ENCODE results near the gene TNFRSF13B.
"Not testable (repeated sequence)": the region's sequence is repeated elsewhere in the genome, so short reads cannot be mapped to it uniquely, and the experiment has no call there.

Gene TNFRSF13B

DNA sequence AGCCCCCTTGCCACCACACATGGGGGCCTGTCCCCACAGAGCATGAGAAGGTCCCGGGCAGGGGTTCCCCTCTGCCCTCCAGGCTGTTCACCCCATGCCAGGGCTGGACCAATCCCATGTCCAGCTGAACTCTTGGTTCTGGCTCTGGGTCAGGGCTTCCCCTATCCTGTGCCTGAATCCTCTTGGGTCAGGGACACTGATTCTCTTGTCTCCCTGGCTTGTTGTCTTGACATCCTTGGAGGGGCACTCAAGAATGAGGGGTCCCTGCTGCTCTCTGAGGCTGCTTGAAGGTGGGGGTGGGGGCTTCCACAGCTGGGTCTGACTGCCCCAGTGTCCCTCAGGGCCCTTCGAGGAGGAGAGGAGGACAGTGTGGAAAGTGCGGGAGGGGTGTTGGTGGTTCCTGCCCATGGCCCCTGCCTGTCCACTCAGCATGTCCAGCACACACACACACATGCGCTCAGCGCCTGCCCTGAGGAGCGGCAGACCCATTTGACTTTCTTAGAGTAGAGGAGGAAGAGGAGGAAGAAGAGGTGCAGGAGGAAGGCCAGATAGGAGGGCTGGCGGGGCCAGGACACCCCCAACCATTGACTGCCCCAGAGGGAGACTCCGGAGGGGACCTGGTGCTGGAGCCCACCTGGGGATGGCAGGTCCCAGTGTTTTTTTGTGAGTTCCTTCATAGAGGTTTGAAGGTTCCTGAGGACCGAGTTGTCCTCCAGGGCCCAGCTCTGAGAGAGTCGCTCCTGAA lies 47.0 kb downstream of the TNFRSF13B start:
- no peak for DNase-seq

DNA sequence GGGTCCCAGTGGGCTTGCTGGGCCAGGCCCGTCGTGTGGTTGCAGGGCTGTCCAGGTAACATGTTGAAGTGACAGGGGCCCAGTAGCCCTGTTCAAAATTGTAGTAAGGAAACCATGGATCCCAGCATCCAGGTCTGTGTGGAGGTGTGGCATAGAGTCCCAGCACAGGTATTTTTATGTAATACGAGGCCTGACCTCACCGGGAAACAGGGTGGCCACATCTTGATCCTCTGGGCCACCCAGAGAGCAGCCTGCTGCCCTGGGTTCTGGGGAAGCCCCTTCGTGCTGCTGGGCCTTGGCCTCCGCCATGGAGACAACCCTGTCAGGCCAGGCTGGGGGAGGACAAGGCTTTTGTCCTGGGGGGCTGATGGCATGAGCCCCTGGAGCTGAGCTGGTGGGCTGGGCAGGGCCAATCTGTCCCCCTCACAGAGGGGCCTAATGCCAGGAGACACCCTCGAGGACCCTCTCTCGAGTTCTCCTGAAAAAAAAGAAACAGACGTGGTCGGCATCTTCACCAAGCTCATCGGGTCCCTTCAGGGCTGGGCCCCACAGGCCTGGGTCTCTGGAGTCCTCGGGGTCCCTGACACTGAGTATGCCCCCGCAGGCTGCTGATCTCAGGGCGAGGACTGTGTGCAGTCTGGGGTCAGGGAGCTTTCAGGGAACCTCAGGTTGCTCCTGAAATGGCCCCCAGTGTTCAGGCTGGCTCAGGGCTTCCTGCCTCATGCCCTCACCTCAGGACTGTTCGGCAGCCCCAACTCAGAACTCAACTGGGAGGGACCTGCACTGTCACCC lies 47.8 kb downstream of the TNFRSF13B start:
- DNase-seq, result no peak

- DNase-seq, result no peak
These were observed 48.6 kb downstream of the TNFRSF13B start for GRCh38 chr17:16923097-16923903.

DNA sequence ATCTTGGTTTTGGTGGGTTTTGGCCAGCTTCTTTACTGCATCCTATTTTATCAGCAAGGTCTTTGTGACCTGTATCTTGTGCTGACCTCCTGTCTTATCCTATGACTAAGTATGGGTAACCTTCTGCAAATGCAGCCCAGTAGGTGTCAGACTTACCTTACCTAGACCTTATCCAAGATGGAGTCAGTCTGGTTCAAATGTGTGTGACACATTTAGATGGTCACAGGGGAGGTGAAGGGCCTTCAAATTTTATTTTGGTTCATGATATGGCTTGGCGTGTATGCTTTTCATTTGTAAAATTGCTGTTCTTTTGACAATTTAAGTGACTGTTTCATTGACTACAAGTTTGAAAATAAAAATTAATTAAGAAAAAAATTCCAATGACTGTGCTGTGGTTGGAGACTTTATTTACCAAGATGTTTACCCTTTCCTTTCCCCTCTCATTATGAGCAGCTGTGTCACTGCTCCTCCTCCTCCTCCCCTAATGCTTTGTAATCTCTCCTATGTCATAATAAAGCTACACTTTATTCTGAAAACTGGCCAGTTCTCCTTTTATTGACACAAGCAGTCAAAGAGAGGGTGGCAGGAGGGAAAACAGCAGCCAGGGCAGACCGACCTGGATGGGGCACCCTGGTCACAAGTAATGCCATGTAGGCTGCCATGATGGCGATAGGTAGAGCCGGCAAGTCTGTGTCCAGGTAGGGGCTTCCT lies 49.4 kb downstream of the TNFRSF13B start:
- DNase-seq, result no peak

- not testable (repeated sequence) for DNase-seq
These were observed 50.5 kb downstream of the TNFRSF13B start for GRCh38 chr17:16921451-16921850.

DNA sequence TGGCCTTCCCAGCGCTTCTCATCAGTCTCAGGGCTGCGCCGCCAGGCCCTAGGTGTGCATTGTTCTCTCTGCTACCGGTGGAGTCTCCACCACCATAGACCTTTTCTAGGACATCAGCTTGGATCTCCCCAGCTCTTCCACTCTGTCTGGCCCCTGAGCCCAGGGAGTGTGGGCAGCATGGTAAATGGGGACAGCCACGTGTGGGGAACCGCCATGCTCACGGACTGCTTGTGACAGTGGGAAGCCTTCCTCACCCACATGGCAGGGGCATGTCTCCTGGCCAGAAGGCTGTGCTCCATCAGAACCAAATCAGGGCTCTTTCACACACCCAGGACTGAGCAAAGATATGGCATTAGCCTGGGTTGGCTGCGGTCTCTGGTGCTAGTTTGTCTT lies 51.3 kb downstream of the TNFRSF13B start:
- no peak for DNase-seq

- DNase-seq, result no peak
These were observed 52.0 kb downstream of the TNFRSF13B start for GRCh38 chr17:16919663-16920627.

- DNase-seq, result no peak
These were observed 53.5 kb downstream of the TNFRSF13B start for GRCh38 chr17:16918443-16918842.

- no peak for DNase-seq
These were observed 54.1 kb downstream of the TNFRSF13B start for GRCh38 chr17:16917671-16918394.

GRCh38 chr17:16916557-16916920 lies 55.4 kb downstream of the TNFRSF13B start:
- DNase-seq, result no peak

DNA sequence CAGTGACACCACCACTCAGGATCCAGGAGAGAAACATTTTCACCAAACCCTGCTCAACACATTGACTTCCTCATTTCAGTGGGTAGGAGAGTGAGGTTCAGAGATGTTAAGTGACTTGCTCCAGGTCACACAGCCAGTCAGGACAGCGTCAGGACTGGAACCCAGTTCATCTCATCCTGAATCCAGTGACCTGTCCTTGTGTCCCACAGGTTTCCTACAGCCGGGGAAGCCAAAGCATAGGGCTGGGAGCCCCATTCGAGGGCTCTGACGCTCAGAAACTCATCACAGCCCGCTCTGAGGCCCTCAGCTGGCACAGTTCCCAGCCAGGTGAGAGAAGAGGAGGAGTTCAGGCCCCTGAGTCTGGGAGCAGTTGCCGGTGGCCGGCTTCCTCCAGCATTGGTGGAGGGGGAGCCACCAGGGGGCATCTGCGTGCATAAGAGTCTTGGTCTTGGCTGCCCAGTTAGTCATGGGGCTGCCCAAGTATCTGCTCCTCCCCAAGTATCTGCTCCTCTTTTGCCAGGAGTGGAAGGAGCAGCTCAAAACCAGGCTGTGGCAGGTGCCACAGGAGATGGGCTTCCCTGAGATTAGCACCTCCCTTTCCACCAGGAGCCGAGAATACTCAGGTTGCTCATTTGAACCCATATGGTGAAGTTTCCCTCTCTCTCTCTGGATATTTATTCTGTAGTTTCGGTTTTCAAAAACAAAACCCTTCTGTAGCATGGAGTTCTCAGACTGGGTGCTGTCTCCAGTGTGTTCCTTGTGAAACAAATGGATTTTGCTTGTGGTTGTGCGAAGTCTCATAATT lies 56.0 kb downstream of the TNFRSF13B start:
- no peak for DNase-seq

- DNase-seq, result no peak
These were observed 58.5 kb downstream of the TNFRSF13B start for GRCh38 chr17:16913463-16913862.

GRCh38 chr17:16912021-16912962 lies 59.6 kb downstream of the TNFRSF13B start:
- DNase-seq, result no peak

DNA sequence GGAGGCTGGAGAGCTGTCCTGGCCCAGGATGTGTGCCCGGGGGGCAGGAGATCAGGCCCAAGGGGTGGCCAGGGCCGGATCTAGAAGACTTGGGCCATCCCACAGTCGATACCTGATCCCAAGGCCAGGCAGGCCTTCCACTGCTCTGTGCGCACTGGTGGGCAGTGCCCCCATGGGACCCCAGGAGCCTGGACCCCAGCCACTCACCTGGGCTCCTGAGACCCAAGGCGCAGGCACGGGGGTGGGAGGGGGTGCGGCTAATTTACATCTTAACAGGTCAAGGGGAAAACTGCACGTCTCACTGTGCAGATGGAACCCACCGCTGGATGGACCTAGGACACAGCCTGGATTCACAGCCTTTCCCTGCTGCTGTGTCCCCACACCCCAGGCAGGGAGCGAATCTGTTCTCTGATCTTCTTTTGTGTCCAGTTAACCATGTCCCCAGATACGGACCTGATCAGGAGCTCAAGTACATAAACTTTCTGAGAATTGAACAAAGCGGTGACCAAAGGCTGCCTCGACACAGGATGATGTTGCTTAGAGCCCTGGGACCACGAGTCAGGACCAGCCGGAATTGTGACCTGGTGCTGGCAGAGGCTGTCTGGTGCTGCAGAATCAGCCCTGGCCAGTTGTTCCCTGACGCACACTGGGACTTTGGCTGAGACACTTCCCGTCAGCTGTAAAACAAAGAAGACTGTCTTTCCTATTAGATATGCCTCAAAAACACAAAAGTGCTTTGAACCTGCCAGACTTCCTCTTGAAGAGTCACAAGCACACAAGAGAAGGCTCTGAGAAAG lies 60.6 kb downstream of the TNFRSF13B start:
- no peak for DNase-seq

DNA sequence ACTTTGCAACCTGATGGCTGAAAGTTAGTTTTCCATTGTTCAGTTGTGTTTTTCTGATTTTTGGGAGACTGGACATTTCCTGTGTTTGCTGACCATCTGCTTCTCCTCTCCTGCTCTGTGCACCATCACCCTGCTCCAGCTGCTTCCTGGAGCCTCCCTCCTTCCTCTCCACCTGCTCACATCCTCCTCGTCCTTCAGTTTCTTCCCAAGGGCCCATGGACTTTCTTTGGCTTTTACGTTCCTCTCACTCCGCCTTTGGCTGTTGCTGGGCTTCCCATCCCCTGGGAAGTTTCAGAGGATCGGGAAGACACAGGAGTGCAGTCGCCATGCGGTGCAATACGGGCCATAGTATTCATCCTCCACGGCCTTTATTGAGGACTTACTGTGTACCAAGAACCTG lies 61.6 kb downstream of the TNFRSF13B start:
- no peak for DNase-seq

DNA sequence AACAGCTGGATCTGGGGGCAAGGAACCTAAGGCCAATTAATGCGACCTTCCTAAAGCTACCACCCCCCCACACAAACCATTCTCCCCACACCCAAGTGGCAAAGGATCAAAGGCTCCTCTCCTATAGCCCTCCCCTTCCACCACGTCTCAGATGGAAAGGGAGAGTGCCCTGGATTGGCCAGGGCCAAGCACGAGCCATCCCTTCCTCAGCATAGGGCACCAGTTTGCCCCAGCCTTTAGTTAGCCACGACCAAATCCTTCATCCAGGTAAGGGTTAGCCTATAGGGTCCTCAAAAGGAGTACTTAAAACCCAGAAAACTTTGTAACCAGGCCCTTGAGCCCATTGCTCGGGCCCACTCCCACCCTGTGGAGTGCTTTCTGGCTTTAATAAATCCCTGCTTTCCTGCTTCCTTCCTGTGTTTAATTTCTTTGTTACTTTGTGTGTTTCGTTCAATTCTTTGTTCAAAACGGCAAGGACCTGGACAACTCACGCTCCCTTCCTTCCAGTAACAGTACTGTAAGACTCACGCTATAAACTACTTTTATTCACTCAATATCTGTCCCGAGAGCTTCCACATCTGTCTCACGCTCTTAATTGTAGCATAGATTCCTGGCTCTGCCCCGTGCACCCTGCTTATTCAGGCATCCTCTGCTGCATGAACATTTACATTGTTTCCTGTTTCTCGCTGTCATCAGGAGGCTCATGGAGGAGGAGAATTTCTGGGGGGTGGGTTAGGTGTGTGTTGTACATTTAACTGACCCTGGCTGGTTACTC lies 62.3 kb downstream of the TNFRSF13B start:
- DNase-seq, result no peak

- DNase-seq, result no peak
These were observed 63.6 kb downstream of the TNFRSF13B start for GRCh38 chr17:16908273-16908672.
